Stimulated activated CD8-positive, alpha-beta memory T cell treated with anti-CD3 and anti-CD28 coated beads, Interleukin-12 subunit alpha, Interleukin-12 subunit beta, amount 100 ng/mL, for 4 hours (primary cell): ENCODE data around the gene FFAR3.

Experiments
- DNase-seq: peaks from one replicate; pipeline ENCODE4 v3.0.0-alpha.2; 2020; ENCODE audit warnings: low read depth

Gene FFAR3, protein sequence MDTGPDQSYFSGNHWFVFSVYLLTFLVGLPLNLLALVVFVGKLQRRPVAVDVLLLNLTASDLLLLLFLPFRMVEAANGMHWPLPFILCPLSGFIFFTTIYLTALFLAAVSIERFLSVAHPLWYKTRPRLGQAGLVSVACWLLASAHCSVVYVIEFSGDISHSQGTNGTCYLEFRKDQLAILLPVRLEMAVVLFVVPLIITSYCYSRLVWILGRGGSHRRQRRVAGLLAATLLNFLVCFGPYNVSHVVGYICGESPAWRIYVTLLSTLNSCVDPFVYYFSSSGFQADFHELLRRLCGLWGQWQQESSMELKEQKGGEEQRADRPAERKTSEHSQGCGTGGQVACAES

DNA sequence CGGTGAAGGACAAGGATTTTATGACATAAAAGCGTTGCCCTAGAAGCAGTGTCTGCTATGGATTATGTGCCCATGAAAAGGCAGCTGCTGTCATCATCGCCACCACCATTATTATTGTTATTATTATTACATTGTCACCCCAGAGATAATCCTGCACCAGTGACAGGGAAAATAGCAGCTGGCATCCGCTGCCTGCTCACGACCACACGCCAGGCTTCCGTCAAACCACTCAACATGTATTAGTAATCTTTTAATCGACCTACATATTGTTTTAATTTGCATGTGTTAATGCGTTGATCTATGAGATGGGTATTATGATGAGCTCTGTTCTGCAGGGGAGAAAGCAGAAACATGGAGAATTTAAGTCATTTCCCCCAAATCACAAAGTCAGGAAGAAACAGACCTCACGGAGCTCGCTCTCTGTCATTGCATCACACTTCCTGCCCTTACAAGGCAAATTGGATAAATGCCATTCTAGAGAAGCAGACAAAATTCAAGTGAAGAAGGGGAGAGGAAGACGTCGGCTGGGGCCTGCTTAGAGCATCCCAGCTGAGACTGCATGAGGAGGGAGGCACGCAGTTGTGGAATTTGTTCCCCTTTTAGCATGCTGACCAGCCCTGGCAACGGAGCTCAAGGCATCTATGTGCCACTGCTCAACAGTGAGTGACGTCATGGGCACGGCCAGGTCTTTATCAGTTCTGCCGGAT lies at the start of gene FFAR3:
Gene FFAR3, plus strand, starts transcription at position 594 of the 707 bp plus-strand sequence. CDS start 431 bp downstream, outside the sequence.
- no peak for DNase-seq

DNA sequence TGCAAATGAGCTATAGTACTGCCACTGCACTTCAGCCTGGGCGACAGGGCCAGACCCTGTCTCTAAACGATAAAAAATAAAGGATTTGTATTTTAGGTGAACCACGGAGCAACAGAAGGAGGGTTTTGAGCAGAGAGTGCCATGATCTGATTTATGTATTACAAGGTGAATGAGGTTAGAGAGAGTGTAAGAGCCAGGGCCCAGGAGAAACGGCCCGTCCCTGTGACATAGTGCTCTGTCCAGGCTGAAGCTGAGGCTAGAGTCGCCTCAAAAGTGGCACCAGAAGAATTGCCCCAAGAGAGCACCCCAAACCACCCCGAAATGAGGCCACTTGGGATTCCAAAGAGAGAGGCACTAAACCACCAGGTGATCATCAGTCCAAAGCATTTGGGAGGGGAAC lies 49.4 kb upstream of the FFAR3 start:
- DNase-seq: no peak

DNA sequence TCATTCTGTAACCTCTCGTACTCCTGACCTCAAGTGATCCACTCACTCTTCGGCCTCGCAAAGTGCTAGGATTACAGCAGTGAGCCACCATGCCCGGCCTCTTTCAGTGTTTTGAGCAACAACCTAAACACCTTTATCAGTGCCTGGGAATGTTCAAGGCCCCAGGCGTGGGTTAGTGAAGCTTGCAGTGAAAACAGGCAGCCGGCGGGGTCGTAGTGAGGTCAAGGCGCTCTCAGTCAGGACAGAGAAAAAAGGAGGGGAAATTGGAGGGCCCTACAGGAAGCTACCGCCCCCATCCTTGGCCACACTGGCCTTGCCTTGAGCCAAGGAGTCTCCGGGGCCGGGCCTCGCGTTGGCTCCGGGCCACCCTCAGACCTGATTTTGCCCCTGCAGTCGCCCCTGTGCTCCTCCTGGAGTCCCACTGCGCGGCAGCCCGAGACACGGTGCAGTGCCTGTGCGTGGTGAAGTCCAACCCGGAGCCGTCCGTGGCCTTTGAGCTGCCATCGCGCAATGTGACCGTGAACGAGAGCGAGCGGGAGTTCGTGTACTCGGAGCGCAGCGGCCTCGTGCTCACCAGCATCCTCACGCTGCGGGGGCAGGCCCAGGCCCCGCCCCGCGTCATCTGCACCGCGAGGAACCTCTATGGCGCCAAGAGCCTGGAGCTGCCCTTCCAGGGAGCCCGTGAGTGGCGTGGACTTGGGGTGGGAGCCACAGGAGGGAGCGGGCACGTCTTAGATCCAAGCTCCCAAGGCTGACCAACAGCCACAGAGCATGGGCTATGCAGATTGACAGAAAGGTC lies 48.6 kb upstream of the FFAR3 start:
- no peak for DNase-seq

DNA sequence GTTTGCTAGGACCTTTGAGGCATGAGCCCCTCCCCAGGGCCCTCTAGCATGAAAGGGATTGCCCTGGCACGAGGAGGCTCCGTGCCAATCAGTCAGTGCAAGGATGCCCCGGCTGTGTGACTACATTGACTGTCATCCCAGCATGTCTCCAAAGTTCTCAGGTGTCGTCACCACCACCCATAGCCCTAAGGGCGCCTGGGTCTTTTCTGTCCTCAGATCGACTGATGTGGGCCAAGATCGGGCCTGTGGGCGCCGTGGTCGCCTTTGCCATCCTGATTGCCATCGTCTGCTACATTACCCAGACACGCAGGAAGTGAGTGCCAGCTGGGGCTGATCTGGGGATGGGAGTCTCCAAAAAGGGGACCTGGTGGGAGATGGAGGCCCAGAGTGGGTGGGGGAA lies 47.9 kb upstream of the FFAR3 start:
- DNase-seq: no peak

DNA sequence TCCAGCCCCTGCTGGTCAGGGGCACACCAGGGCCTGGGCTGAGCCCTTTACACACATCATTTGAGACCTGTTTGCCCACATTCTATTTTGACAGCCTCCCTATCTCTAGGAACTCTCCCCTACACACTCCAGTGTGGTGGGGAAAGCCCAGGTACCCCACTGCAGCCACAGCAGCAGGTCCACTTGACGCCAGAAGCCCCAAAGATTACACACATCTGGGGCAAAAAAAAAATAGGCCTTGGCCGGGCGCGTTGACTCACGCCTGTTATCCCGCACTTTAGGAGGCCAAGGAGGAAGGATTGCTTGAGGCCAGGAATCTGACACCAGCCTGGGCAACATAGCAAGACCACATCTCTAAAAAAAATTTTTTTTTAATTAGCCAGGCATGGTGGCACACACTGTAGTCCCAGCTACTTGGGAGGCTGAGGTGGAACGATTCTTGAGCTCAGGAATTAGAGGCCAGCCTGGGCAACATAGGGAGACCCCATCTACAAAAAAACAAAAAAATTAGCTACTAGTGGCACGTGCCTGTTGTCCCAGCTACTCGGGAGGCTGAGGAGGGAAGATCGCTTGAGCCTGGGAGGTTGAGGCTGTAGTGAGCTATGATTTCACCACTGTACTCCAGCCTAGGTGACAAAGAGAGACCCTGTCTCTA lies 47.3 kb upstream of the FFAR3 start:
- DNase-seq: no peak

DNA sequence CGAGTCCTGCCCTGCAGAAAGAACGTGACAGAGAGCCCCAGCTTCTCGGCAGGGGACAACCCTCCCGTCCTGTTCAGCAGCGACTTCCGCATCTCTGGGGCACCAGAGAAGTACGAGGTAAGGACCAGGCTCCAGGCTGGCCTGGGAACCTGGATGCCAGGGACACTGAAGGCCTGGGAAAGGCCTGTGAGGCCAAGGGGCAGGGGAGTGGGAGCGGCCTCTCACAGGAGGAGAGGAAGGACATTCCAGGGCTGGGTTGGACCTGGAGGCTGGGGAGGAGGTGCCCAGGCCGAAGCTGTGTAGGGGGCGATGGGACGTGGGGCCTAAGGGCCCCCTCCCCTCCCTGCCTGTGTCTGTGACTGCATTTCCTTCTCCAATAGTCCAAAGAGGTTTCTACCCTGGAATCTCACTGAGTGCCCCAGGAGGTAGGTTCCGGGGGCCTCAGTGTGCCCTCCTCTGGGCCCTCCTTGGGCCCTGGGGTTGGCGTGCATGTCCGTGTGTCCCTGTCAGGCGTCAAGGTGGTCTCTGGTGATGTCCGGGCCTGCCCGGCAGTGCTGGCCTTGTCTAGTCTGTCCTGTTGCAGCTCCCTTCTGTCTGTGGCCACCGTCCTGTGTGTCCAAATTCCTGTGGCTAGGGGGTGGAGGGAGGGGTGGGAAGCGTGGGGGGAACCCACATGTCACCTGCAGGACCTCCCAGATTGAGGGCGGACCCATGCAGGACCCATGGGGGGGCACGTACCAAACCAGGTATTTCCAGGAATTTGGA lies 46.2 kb upstream of the FFAR3 start:
- no peak for DNase-seq

DNA sequence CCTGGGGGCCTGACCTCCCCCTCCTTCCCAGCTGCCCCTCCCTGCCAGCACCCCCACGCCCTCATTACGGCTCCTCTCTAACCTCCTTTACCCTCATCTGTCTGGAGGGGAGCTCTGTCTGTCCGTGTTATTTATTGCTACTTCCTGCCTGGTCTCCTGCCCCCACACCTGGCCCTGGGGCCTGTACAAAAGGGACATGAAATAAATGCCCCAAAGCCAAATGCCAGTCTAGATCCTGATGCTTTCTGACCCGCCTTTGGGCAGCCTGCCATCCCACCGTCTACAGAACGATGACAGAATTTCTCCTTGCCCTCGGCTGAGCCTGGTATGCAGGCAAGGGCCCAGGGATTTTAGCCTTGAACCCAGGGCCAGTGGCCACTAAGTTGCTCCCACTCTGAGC lies 44.7 kb upstream of the FFAR3 start:
- DNase-seq: no peak

DNA sequence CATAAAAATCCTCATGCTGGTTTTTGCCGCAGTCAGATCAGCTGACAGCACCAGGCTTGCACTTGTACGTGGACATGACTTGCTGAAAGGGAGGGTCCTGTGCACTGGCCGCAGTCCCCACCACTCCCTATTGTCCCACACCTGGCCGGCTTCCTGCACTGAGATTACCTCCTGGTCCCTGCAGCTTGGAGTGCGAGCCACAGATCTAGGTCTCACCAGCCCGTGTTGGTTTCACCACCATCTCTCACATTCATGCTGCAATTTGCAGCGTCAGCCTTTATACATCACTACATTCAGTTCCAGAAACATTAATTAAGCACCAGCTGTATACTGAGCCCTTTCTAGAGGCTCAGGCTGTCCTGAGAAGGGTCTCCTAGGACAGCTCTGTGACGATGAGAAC lies 44.2 kb upstream of the FFAR3 start:
- no peak for DNase-seq

DNA sequence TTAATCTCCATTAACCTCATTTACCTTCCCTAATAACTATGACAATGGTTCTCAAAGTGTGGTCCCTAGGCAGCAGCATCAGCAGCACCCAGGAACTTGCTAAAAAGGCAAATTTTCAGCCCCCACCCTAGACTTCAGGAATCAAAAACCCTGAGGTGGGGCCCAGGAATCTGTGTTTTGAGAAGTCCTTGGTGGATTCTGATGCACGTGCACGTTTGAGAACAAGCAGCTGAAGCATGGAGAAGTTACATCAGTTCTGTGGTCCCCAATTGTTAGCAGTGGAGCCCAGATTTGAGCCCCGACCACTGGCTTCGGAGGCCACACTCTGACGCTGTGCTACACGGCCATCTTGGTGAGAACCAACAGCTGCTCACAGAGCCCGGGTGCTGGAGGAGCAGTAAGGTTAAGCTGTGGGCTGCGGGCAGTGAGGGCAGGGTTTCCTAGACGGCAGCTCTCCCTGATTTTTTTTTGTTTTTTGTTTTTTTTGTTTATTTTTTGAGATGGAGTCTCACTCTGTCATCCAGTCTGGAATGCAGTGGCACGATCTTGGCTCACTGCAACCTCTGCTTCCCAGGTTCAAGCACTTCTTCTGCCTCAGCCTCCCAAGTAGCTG lies 43.3 kb upstream of the FFAR3 start:
- no peak for DNase-seq

DNA sequence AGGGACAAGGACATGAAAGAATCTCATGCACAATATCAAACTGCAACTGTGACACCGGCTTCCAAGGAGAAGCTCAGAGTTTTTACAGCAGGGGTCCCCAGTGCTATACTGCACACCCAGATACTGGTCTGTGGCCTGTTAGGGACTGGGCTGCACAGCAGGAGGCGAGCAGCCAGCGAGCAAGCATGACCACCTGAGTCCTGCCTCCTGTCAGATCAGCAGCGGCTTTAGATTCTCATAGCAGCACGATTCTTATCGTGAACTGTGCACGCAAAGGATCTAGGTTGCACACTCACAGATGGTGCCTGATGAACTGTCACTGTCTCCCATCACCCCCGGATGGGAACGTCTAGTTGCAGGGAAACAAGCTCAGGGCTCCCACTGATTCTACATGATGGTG lies 42.4 kb upstream of the FFAR3 start:
- no peak for DNase-seq

DNA sequence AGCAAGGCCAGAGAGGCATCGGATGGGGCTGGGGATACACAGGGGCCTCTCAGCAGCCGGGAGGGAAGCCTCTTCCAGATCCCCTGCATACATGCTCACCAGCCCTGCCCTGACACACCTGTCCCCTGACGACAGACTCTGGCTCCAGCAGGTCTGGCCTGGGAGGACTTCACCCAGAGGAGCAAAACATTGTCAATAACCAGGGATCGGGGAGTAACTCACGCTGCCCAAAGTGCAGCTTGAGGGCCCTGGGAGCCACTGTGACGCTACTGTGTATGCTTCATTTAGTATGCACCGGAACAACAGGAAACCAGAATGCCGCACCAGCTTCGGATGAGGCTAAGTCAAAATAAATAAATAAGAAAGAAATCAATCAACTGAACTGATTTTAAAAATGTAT lies 41.7 kb upstream of the FFAR3 start:
- no peak for DNase-seq

DNA sequence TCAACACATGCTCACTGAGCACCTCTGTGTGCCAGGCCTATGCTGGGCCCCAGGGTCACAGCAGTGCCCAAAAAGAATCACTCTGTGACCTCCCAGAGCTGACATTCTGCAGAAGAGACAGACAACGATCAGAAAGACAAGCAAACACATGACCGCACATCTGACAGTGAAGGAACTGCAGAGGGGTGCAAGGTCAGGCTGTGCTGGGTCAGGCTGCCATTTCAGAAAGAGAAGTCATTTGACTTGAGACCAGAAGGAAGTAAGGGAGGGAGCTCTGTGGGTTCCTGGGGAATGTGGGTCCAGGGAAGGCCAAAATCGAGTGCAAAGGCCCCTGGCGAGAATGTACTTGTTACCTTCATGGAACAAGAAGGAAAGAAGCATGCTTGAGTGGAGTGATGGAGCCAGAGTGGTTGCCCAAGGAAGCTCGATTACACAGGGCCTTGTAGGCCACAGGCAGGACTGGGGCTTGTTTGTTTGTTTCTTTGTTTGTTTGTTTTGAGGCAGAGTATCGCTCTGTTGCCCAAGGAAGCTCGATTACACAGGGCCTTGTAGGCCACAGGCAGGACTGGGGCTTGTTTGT lies 40.7 kb upstream of the FFAR3 start:
- DNase-seq: no peak

DNA sequence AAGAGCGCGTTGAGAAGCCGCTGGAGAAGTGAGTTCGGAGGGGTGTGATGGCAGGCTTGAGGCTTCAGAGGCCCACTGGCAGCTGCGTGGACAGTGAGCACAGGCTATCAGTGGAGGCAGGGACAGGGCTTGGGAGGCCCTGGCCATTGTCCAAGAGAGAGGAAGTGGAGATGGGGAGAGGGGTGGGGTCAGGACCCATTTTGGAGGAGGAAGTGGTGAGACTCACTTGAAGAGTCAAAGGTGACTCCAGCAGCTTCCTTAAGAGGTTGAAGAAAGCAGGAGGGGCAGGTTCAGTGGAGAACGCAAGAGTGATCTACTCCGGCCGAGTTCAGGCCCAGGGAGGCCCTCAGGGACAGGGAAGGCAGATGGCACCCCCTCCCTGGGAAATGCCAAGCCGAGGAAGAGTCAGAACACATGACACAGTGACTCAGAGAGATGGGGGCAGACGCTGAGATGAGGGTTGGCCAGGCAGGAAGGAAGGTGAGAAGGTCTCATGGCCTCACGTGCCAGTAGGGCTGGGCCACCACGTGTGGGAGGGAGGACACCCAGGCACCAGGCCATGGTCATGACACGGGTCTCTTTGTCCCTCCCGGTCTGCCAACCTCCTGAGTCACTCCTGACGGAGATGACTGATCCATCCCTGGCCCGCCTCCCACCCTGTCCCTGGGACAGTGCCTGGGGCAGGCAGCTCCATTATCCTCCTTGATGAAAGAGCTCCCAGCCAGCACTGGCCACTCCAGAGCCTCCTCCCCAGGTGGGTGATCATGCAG lies 39.4 kb upstream of the FFAR3 start:
- DNase-seq: no peak

DNA sequence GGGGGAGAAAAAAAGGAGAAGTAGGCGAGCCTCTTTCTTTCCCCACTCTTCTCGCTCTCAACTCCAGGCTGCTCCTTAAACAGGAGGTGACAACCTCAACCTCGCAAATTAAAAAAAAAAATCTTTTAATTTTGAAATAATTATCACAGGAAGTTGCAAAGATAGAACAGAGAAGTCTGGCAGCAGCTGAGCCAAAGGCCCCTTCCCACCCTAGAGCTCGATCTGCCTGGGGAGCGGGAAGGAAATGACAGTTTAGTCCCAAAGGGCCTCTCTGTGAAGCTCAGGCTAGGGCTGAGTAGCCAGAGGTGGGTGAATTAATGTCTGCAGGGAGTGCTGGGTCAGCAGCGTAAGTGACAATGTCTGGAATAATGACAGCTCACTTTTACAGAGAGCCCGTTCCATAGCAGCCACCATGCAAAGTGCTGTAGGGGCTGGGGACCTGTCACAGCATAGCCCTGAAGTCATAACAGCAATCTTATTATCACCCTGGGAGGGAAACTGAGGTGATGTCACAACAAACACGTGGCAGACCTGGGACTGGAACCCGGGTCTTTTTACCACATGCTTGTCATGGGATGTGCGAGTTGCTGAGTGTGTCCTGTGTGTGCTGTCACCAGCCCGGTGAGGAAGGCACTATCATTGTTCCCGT lies 38.1 kb upstream of the FFAR3 start:
- DNase-seq: no peak

DNA sequence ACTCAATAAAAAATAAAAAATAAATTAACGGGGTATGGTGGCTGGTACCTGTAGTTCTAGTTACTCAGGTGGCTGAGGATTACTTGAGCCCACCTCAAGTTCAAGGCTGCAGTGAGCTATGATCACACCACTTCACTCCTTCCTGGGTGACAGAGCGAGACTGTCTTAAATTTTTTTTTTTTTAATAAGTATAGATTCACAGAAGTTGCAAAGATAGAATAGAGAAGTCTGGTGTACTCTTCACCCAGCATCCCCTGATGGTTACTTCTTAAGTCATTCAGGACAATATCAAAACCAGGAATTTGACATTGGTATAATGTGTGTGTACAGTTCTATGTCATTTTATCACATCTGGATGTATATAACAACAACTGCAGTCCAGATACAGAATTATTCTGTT lies 37.0 kb upstream of the FFAR3 start:
- DNase-seq: no peak

DNA sequence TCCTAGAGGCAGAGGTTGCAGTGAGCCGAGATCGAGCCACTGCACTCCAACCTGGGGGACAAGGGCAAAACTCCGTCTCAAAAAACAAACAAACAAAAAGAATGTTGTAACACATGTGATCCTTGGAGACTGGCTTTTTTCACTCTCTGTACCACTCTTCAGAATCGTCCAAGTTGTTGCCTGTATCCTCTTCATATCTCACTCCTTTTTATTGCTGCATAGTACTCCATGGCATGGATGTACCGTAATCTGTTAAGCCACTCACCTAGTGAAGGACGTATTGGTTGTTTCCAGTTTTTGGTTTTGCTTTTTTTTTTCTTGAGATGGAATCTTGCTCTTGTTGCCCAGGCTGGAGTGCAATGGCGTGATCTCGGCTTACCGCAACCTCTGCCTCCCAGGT lies 36.2 kb upstream of the FFAR3 start:
- DNase-seq: no peak

DNA sequence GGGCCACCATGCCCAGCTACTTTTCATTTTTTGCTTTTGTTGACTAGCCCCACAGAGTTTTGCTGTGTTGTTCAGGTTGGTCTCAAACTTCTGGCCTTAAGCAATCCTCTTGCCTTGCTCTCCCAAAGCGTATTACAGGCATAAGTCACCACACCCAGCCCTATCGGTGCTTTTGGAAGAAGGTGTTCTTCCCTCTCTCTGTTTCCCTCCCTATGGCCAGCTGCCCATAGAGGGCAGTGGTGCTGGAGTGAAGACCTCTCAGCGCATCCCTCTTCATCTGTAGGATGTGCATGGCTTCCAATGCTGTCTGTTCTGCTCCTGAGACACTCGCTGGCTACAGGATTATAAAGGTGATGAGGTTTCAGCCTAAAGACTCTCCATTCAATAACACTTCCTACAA lies 30.6 kb upstream of the FFAR3 start:
- DNase-seq: no peak

DNA sequence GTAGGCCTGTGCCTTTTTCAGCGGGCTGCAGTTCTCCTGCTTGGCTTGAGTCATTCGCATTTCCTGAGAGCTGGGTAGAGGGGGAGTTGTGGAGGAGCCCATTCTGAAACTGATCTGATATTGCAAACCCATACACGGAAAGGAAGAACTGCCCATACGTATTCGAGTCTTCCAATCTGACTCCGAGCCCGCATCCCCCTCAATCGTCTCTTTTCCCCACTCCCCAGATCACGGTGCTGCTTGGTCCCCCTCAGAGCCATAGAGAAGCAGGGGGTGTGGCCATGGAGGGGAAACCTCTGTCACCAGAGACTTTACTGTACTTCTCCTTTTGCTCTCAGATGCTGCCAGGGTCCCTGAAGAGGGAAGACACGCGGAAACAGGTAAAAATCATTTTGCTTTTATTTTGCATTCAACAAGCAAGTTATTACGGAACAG lies 29.4 kb upstream of the FFAR3 start, which contains the start of gene CD22:
Gene CD22, plus strand, starts transcription at position 337 of the 435 bp plus-strand sequence. CDS start 2,854 bp downstream, outside the sequence.
- DNase-seq: no peak

DNA sequence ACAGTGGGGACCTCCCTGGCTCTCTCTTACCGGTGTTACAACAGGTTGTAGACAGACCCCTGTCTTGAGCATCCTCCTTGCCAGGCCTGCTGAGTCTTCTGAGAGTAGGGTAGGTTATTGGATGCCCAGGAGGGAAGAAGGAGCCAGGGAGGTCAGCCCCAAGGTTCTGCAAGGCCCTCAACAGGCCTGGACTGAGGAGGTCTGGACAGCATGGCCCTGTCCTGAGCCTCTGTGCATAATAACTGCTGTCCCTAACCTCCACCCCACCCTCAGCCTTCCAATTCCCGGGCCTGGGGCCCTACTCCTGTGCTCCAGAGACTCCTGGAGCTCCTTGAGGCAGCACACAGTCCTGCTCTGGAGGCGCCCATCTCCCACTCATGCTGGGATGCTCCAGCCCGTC lies 28.9 kb upstream of the FFAR3 start:
- no peak for DNase-seq
